Measurements from ENCODE around the gene TSGA10IP.

DNA sequence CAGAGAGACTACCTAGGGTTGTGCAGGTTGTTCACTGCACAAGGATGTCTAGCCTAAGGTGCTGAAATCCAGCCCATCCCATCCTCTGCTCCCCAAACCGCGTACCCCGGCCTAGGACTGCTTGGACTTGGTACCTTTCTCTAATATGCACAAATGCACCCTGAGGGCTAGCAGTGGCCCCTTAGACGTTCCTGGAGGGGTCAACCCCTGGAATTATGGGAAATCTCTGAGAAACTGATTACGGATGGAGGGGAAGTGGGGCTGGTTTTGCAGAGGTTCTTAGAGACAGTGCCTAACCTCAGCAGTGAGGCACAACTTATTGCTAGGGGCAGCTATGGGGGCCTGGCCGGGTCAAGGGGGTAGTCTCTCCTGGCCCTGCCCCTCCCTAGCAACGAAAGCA, 28.9 kb upstream of the TSGA10IP start:
- TF ChIP-seq, protein P1, sequence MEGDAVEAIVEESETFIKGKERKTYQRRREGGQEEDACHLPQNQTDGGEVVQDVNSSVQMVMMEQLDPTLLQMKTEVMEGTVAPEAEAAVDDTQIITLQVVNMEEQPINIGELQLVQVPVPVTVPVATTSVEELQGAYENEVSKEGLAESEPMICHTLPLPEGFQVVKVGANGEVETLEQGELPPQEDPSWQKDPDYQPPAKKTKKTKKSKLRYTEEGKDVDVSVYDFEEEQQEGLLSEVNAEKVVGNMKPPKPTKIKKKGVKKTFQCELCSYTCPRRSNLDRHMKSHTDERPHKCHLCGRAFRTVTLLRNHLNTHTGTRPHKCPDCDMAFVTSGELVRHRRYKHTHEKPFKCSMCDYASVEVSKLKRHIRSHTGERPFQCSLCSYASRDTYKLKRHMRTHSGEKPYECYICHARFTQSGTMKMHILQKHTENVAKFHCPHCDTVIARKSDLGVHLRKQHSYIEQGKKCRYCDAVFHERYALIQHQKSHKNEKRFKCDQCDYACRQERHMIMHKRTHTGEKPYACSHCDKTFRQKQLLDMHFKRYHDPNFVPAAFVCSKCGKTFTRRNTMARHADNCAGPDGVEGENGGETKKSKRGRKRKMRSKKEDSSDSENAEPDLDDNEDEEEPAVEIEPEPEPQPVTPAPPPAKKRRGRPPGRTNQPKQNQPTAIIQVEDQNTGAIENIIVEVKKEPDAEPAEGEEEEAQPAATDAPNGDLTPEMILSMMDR (IDR thresholded peaks at IDR 0.05) = no peak
- TF ChIP-seq POLR2A (IDR thresholded peaks at IDR 0.05) (no peak), POLR2AphosphoS5 (IDR thresholded peaks at IDR 0.05) (no peak), EP300 (IDR thresholded peaks at IDR 0.05) (no peak)

All from sigmoid colon (tissue), 4 donors.